A673 (cell line): ENCODE results near the gene UBXN11. TPM values are rescaled to one million over a fixed set of nuclear protein-coding genes. Genes with fewer than 3 reads are reported as not detected.

Experiments used
- BruUV-seq: library from RNA; stranded (reverse); fragments of 400-500 nt; replicated peaks from 2 replicates; lab custom pipeline; 2021; lab: Mats Ljungman, UMichigan
- CTCF ChIA-PET: fragments of 300-600 bp; sonication (Branson Sonifier 250); formaldehyde crosslinking; loops from one replicate; lab custom pipeline; 2022; ENCODE audit warnings: antibody characterized with exemption; lab: Charles Lee
- POLR2A ChIA-PET: fragments of 300-600 bp; sonication (Branson Sonifier 250); formaldehyde crosslinking; loops from one replicate; lab custom pipeline; 2022; ENCODE audit warnings: antibody characterized with exemption; ENCODE audit not compliant: low non-redundant PET; lab: Charles Lee
- DNase-seq: peaks from one replicate; pipeline ENCODE4 v3.0.0-alpha.2; 2015; ENCODE audit warnings: low spot score
- H3K27ac ChIP-seq: fragments of 200-600 bp; sonication (generic); 2 replicates; pipeline ENCODE4 v1.5.1; 2016; ENCODE audit warnings: mixed run types, low read depth, mild to moderate bottlenecking, mixed read lengths, antibody characterized with exemption, low read length; ENCODE audit not compliant: poor library complexity, severe bottlenecking
- H3K27me3 ChIP-seq: fragments of 200-600 bp; sonication (generic); replicated peaks from 2 replicates; pipeline ENCODE4 v1.6.1; 2017; ENCODE audit warnings: mixed run types, low read depth, mild to moderate bottlenecking, mixed read lengths, antibody characterized with exemption, low read length; ENCODE audit not compliant: insufficient read depth, poor library complexity
- H3K36me3 ChIP-seq: fragments of 200-600 bp; sonication (generic); 2 replicates; pipeline ENCODE4 v1.6.1; 2016; ENCODE audit warnings: mixed run types, mild to moderate bottlenecking, mixed read lengths, antibody characterized with exemption, low read length; ENCODE audit not compliant: insufficient read depth, poor library complexity, severe bottlenecking
- H3K4me1 ChIP-seq: fragments of 200-600 bp; sonication (generic); 2 replicates; pipeline ENCODE4 v1.6.1; 2017; ENCODE audit warnings: mixed run types, mild to moderate bottlenecking, mixed read lengths, antibody characterized with exemption, low read length; ENCODE audit not compliant: insufficient read depth, poor library complexity, severe bottlenecking
- H3K4me3 ChIP-seq: fragments of 200-600 bp; sonication (generic); 2 replicates; pipeline ENCODE4 v1.5.1; 2016; ENCODE audit warnings: low read depth, mixed run types, mild to moderate bottlenecking, mixed read lengths, low read length; ENCODE audit not compliant: poor library complexity, severe bottlenecking
- H3K9me3 ChIP-seq: fragments of 200-600 bp; sonication (generic); 2 replicates; pipeline ENCODE4 v1.6.1; 2016; ENCODE audit warnings: mixed run types, low read depth, mild to moderate bottlenecking, mixed read lengths, antibody characterized with exemption, low read length; ENCODE audit not compliant: poor library complexity, severe bottlenecking
- EZH2 ChIP-seq: fragments of 200-600 bp; sonication (generic); IDR thresholded peaks from 2 replicates; pipeline ENCODE4 v1.6.1; 2017; ENCODE audit warnings: borderline replicate concordance, low read depth, mild to moderate bottlenecking, mixed read lengths, antibody characterized with exemption, low read length; ENCODE audit not compliant: poor library complexity, severe bottlenecking
- intact Hi-C: fragments of 100-400 bp; cut with micrococcal nuclease; formaldehyde crosslinking; loops from one replicate; pipeline ENCODE4 v1.10.0; 2022; ENCODE audit not compliant: unreplicated experiment
- total RNA-seq: library from RNA; stranded (reverse); gene quantifications from 2 replicates; pipeline ENCODE4 v1.2.3, GENCODE V29; 2021
- TF ChIP-seq, protein P1 (sequence below): fragments of 300-800, 200-600 bp; sonication (generic); conservative IDR thresholded peaks from 2 replicates; pipeline ENCODE4 v1.5.1; 2017; ENCODE audit warnings: low read depth, mild to moderate bottlenecking, antibody characterized with exemption, low read length, moderate library complexity, mixed read lengths

UBXN11 gene
- total RNA-seq, 1 experiment from 2014 or later, result 22.1 TPM

DNA sequence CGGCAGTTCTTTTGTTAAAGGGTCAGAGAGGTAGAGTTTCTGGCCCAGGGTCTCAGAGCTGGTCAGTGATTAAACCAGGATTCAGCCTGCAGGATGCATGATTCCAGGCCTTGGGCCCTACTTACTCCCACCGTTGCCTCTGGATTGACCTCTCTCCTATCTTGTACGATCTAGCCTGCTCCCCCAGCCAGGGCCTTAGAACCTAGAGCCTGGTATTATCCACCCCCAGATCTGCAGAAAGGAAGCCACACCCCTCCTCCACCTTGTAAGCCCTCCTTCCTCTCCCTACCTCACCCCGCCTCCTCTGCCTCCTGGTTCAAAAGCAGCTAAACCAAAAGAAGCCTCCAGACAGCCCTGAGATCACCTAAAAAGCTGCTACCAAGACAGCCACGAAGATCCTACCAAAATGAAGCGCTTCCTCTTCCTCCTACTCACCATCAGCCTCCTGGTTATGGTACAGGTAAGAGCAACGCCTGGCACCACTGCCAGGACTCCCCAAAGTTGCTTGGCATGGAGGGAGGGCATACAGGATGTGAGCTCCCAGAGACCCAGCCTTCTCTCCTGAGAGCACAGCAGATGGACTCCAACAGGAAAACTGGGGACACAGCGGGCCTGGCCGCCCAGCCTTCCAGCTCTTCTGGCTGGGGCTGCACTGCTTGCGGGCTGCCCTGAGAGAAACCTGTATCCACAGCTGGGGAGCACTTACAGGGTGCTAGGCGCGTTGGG lies 11.3 kb upstream of the UBXN11 start, which contains the start of gene CD52:
CD52 (plus strand) TSS at position 347 of the 726 bp plus-strand sequence; CDS start at position 407, 60 bp downstream.
- H3K4me1 ChIP-seq, result no peaks in the 10 kb centered on the region
- DNase-seq, result no peak
- no peak for TF ChIP-seq EZH2
- TF ChIP-seq, protein P1, sequence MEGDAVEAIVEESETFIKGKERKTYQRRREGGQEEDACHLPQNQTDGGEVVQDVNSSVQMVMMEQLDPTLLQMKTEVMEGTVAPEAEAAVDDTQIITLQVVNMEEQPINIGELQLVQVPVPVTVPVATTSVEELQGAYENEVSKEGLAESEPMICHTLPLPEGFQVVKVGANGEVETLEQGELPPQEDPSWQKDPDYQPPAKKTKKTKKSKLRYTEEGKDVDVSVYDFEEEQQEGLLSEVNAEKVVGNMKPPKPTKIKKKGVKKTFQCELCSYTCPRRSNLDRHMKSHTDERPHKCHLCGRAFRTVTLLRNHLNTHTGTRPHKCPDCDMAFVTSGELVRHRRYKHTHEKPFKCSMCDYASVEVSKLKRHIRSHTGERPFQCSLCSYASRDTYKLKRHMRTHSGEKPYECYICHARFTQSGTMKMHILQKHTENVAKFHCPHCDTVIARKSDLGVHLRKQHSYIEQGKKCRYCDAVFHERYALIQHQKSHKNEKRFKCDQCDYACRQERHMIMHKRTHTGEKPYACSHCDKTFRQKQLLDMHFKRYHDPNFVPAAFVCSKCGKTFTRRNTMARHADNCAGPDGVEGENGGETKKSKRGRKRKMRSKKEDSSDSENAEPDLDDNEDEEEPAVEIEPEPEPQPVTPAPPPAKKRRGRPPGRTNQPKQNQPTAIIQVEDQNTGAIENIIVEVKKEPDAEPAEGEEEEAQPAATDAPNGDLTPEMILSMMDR, result no peak
- H3K9me3 ChIP-seq, result no peaks in the 10 kb centered on the region
- intact Hi-C loops, result no loop called here
- H3K27ac ChIP-seq, result no peak within 1 kb of the TSS
- POLR2A ChIA-PET, result no interaction called here
- H3K36me3 ChIP-seq, result no peaks in the 10 kb centered on the region
- H3K4me3 ChIP-seq, result no peak within 1 kb of the TSS
- CTCF ChIA-PET, result interaction anchor here (0.8 kb wide), 1 partner anchor 33 kb away, joined by 3 read pairs; no protein-coding TSS in a partner anchor
- H3K27me3 ChIP-seq, result no peaks in the 10 kb centered on the region
- no TSS peak for BruUV-seq

DNA sequence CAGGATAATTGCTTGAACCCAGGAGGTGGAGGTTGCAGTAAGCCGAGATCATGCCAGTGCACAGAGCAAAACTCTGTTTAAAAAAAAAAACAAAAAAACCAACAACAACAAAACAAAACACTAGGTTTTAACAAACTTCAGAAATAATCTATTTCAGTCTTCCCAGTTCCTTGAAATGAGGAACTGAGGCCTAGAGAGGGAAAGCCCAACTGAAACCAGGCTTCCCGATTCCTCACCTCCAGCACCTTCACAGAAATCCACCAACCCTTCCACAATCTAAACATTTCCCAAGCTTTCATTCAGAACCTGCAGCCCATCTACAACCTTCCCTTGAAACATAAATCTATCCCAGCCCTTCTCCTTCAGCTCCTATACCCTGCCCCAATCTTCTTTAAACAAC lies 10.7 kb upstream of the UBXN11 start:
- H3K27me3 ChIP-seq, result no peaks in the 10 kb centered on the region
- intact Hi-C loops, result no loop called here
- DNase-seq, result no peak
- POLR2A ChIA-PET, result no interaction called here
- no peaks in the 10 kb centered on the region for H3K9me3 ChIP-seq
- BruUV-seq, result no TSS peak
- H3K4me3 ChIP-seq, result no peak overlapping the region
- H3K27ac ChIP-seq, result no peak overlapping the region
- no peaks in the 10 kb centered on the region for H3K4me1 ChIP-seq
- no peaks in the 10 kb centered on the region for H3K36me3 ChIP-seq
- TF ChIP-seq EZH2, result no peak
- TF ChIP-seq, protein P1, result no peak
- CTCF ChIA-PET, result no interaction called here

DNA sequence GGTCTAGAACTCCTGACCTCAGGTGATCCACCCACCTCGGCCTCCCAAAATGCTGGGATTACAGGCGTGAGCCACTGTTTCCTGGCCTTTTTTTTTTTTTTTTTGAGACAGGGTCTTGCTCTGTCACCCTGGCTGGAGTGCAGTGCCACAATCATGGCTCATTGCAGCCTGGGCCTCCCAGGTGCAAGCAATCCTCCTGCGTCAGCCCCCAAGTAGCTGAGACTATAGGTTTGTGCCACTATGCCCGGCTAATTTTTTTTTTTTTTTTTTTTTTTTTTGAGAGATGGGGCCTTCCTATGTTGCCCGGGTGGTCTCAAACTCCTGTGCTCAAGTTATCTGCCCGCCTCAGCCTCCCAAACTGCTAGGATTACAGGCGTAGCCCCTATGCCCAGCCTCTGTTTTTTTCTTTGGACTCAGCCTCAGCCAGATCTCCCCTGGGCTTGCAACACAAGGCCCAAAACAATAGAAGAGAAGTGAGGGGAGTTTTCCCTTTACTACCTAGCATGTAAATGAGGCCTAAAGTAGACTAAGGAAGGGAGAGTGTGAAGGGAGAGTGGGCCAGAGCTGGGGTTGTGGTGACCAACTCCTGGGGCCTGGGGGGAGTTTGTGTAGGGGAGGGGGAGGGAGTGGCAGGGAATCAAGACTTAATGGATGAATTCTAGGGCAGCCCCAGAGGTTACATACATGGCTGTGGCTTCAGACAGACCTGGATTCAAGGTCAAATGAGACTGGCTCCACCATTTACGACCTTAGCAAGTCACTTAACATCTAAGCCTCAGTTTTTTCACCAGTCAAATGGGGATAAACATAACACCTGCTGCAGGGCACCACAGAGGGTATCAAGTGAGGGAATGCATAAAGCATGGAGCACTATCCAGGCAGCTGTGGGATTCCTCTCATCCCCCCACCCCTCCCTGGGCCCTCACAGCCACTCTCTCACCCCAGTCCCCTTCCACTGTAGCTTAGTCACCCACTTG lies 9.7 kb upstream of the UBXN11 start:
- Histone ChIP-seq H3K4me1 (no peaks in the 10 kb centered on the region), H3K9me3 (no peaks in the 10 kb centered on the region), H3K27me3 (no peaks in the 10 kb centered on the region), H3K4me3 (no peak overlapping the region), H3K36me3 (no peaks in the 10 kb centered on the region), H3K27ac (no peak overlapping the region)
- intact Hi-C loops, result no loop called here
- TF ChIP-seq EZH2, result no peak
- ChIA-PET CTCF (no interaction called here), POLR2A (no interaction called here)
- DNase-seq, result no peak
- BruUV-seq, result no TSS peak
